GM19372 (cell line): ENCODE data around the gene CYBA.
A peak's percentile ranks its signal among the peaks of the same experiment; 100 is the strongest.

Source experiments
- ATAC-seq: cut with Tn5 transposase; IDR thresholded peaks from one replicate; pipeline ENCODE4 v1.9.1; 2021; ENCODE audit warnings: mild to moderate bottlenecking, low read depth, moderate library complexity; ENCODE audit not compliant: unreplicated experiment

CYBA gene

DNA sequence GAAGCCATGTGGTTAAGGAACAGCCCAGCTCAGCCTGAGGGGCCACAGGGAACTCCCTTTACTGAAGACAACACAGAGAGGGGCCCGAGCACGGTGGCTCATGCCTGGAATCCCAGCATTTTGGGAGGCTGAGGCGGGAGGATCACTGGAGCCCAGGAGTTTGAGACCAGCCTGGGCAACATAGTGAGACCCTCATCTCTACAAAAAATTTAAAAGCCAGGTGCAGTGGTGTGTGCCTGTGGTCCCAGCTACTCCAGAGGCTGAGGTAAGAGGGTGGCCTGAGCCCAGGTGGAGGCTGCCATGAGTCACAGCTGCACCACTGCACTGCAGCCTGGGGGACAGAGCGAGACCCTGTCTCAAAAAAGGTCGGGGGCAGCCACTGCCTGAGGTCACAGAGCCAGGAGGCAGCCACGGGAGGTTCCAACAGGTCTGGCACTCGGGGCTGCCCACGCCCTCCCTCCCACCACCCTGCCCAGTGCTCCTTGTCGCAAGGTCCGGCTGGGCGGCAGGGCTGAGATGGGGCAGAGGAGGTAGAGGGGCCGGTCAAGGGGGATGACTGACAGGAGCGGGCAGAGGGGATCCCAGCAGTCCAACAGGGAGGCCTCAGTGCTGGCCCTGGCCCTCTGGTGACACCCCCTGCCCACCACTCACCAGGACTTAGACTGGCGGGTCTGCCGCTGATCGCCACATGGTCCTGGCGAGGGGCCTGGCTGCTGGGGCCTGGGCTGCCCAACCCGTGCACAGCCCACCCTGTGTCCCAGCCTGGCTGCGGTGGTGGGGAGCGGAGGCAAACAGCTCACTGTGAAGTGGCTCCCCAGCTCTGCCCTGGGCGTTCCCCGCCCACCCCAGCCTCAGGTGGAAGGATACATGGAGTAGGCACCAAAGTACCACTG is 3.4 kb downstream of the CYBA start:
- ATAC-seq, result no peak

DNA sequence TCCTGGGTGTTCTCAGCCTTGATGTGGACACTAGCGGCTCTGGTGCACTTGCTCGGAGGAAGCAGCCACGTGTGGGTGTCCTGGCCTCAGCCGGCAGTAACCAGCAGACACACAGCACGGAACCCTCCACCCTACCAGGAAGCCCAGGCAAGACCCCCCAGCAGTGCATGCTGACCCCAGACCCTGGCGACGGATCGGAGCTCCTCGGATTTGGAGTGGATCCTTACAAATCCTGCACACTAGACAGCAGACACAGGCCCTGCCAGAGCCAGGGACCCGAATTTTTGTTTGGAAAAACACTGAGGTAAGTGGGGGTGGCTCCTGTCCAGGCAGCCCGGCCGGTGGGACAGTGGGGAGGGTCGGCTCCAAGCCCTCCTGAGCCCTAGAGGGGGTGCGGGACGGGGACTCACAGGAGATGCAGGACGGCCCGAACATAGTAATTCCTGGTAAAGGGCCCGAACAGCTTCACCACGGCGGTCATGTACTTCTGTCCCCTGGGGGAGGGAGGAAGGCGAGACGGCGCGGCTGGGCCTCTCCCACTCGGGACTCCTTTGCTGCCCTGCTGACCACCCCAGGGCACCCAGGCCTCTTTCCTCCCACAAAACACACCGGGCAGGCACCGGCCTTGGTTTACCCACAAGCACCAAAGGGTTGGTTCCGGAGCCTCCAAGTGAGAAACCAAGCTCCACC is 4.4 kb downstream of the CYBA start:
- ATAC-seq, result no peak

DNA sequence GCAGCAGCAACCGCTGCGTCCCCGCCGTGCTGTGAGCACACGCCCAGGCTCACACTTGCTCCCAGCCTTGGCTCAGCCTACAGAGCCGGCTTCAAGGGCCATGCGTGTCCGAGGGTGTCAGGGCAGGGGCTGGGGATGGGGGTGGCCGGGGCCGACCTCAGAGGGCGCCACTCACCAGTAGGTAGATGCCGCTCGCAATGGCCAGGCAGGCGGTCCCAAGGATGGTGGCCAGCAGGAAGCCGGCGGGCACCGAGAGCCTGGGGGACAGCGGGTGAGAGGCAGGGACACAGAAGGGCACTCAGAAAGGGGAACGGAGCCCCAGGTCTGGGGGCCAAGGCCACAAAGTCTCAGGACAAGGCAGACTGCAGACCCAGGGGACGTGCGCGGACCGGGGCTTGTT is 4.9 kb downstream of the CYBA start:
- ATAC-seq, result no peak

DNA sequence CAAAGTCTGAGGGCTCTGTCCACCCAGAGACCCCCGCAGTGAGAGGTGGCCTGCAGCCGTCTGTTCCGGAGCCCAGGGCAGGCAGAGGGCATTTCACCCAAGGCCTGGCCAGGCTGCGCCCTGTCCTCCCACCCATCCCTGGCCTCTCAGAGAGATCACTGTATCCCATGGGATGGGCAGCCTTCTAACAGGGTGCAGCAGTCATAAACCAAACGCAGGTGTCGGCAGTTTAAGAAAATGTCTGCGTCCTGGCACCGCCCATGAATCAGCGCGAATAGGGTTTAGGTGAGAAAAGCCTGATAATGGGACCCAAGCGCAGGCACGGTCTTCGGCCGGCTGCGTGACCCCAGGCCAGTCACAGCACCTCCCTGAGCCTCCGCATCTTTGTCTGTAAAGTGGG is 5.4 kb downstream of the CYBA start:
- no peak for ATAC-seq

DNA sequence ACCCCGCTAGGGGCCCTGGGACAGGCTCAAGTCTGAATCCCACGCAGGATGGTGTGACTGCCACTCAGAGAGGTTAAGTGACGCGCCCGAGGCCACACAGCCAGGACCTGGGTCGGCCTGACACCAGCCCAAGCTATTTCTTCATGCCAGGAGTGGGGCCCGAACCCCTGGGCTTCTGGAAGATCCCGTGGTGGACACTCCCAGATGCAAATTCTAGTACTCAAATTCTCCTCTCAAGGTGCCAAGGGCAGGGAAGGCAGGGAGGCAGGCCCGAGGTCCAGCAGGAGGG is 7.3 kb downstream of the CYBA start:
- ATAC-seq, result no peak

DNA sequence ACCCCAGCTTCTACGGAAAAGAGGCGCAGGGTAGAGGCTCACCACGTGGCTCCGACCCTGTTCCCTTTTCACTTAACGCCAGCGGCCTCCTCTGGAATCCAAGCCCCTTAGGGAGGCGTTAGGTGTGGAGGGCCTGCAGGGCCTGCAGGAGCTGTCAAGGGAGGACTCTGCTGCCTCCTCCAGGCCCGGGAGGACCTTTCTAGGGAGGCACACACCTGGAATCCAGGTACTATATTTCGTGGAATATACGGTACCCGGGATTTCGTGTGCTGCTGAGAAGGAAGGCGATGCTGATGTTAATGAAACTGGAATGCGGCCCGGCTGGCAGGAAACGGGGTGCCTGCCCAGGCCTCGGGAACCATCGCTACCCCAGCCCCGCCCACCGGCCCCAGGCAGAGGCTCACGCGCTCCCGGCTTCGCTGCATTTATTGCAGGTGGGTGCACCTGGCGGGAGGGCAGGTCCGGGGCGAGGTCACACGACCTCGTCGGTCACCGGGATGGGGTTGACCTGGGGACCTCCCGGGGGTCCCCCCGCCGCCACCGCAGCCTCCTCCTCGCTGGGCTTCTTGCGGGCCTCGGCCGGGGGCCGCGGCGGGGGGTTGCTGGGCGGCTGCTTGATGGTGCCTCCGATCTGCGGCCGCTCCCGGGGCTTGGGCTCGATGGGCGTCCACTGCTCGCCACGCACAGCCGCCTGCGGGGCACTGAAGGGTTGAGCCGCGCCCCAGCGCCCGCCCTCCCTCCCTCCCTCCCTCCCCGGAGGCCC is 7.8 kb downstream of the CYBA start:
- ATAC-seq, result no peak

DNA sequence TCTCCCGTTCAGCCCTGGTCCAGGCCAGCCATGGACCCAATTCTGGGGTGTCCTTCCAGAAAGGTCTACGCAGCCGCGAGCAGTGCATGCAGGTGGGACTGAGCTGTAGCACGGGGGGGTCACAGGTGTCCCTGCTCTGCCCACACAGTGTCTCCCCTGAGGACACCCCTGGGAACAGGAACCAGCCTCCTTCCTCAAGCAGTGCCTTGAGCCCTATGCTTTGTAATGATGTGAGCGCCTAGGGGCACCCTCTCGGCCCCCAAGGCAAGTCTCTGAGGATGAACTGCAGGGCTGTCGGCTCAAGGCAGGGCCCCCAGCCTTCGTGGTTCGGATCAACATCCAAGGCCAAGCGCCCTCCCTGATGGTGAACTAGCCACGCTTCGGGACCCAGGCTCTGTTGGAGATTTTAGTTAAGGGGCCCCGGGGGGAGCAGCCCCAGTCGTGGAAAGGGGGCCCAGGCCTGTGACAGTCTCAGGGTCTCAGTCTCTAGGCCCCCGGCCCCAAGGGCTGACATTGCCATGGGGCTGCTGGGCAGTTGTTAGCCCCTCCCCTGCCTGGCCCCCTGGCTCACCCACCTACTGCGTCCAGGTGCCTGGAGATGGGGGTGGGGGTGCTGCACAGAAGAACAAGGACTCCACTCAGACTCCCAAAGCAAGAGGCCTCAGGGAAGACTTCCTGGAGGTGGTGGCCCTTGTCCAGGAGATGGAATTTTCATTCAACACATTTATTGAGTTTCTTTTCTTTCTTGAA is 10.2 kb downstream of the CYBA start:
- ATAC-seq, result no peak

DNA sequence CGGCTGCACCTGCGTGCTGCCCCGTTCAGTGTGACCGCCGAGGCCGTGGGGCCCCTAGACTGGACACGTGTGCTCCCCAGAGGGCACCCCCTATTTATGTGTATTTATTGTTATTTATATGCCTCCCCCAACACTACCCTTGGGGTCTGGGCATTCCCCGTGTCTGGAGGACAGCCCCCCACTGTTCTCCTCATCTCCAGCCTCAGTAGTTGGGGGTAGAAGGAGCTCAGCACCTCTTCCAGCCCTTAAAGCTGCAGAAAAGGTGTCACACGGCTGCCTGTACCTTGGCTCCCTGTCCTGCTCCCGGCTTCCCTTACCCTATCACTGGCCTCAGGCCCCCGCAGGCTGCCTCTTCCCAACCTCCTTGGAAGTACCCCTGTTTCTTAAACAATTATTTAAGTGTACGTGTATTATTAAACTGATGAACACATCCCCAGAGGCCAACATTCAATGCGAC is 10.8 kb downstream of the CYBA start:
- no peak for ATAC-seq

DNA sequence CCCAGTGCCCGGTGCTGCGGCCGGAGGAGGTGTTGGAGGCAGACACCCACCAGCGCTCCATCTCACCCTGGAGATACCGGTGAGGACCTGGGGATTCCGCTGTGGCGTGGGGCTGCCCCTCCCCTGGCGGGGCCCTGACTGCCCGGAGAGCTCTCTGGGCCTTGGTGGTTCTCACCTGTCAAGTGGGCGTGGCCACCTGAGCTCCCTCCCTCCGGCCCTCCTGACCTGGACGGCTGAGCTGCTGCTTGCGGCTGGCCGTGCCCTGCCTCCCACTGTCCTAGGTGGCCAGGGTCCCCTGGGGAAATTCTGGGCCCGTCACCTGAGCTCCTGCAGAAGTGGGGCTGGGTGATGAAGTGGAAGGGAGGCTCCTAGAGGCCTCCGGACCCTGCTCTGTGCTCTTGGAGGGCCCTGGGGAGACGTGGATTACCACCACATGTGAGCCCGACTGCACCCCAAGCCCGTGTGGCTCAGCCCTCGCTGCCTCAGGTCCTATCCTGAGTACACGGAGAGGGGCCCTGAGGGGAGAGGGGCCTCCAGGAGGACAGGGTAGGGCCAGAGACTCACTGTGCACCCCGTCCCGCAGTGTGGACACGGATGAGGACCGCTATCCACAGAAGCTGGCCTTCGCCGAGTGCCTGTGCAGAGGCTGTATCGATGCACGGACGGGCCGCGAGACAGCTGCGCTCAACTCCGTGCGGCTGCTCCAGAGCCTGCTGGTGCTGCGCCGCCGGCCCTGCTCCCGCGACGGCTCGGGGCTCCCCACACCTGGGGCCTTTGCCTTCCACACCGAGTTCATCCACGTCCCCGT is 11.4 kb downstream of the CYBA start:
- ATAC-seq, result no peak

DNA sequence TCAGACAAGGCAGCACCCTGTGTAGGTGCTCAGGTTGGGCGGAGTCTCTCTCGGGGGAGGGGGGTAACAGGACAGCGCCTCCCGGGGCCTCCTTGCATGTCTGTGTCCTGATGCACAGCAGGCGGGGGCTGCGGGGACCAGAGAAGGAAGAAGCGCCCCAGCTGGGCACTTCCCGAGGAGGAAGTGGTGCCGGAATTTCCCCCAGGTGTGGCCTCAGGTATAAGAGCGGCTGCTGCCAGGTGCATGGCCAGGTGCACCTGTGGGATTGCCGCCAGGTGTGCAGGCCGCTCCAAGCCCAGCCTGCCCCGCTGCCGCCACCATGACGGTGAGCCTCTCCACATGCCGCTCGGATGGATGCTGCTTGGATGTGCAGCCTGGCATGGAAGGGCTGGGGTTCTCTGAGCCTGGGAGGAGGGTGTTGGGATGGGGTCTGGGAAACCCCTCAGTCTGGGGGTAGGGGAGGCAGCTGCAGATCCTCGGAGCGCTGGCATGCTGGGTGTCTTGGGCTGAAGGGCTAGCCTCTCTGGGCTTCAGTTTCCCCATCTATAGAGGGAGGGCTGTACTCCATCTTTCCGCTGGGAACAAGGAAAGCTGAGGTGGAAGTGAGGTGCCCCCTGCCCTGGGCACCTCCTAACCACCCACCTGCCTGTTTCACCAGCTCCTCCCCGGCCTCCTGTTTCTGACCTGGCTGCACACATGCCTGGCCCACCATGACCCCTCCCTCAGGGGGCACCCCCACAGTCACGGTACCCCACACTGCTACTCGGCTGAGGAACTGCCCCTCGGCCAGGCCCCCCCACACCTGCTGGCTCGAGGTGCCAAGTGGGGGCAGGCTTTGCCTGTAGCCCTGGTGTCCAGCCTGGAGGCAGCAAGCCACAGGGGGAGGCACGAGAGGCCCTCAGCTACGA is 12.3 kb downstream of the CYBA start, which contains the start of gene IL17C:
IL17C (plus strand) TSS at position 250 of the 908 bp plus-strand sequence; CDS start at position 320, 70 bp downstream.
- ATAC-seq, result no peak

DNA sequence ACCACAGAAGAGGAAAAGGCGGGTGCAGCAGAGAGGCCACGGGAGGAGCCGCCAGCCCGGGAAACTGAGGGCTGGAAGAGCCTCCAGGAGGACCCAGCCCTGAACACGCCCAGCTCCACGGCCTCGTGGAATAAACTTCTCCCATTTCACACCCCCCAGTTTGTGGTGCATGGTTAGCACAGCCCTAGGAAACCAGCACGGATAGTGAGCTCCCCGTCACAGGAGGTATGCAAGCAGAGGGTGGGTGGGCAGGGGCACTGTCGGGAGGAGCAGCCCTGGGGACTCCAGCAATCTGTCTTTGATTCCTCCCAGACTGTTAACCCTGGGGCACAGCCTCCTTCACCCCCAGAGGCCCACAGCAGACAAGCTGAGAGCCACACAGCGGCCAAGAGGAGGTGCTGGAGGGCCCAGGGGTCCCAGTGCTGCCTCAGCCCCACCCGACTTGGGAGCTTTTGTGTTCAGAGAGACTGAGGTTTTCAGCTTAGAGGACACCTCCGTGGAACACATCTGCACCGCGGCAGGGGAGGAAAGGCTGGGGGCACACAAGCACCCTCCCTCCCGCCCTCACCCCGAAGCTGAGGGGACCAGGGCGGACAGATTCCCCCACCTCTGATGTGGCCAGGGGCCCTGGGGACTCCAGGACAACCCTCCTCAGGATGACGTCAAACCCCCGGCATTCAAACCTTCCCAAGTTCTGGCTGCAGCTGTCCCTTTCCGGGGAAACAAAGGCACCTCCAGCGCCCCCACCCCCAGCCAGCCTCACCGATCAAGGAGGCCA is 14.2 kb downstream of the CYBA start:
- ATAC-seq, result no peak

DNA sequence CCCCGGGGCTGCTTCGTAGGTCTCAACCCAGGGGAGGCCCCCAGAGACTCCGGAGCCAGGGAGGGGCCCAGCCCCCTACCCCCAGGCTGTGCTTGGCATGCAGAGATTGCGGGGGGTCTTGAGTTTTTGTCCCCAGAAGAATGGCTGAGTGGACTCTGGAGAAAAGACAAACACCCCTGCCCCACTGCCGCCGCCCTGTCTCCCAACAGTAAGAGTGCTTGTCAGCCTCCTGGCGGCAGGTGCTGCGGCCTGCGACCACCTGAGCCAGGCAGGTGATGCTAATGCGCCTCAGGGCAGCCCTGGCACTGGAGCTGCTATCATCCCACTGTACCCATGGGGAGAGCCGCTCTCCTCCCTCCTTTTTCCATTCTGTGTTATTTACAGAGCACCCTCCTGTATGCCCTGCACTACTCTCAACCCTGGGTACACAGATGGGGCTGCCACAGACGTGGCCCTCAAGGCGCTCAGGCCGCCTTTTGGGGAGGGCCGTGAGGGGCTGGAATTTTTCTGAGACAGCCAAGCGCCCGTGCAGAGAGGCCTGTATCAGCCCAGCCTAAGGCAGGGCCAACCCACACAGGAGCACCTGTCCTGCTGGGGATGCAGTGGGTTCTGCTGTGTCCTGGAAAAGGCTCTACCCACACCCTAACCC is 15.1 kb downstream of the CYBA start:
- no peak for ATAC-seq

DNA sequence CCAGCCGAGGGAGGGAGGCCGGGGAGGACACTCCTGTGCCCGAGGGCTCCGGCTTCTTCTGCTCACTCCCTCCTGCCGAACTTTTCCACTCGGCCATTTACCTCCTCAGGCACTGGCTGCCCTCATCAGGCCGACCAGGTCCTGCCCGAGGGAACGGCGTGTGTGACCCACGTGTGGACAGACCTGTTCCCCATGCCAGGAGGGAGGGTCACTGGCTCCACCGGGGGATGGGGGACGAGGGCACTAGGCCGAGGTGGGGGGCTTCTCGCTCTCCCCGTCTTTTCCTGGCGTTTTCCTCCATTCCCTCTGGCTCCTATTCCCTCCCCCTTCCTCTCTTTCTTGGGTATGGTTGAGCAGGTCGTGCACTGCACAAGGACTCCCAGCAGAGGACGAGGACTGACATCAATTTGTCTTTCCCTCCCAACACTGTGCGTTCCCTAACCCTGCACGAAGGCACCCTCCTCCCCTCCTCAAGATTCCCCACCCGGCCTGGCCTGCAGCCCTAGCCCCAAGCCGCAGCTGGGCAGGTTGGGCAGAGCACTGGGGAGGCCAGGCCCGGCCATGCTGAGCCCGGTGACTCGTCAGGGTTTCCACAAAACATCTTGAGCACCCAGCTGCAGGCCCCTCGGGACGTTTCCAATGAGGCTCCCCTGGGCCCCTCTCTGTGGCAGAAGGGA is 15.7 kb downstream of the CYBA start:
- no peak for ATAC-seq

DNA sequence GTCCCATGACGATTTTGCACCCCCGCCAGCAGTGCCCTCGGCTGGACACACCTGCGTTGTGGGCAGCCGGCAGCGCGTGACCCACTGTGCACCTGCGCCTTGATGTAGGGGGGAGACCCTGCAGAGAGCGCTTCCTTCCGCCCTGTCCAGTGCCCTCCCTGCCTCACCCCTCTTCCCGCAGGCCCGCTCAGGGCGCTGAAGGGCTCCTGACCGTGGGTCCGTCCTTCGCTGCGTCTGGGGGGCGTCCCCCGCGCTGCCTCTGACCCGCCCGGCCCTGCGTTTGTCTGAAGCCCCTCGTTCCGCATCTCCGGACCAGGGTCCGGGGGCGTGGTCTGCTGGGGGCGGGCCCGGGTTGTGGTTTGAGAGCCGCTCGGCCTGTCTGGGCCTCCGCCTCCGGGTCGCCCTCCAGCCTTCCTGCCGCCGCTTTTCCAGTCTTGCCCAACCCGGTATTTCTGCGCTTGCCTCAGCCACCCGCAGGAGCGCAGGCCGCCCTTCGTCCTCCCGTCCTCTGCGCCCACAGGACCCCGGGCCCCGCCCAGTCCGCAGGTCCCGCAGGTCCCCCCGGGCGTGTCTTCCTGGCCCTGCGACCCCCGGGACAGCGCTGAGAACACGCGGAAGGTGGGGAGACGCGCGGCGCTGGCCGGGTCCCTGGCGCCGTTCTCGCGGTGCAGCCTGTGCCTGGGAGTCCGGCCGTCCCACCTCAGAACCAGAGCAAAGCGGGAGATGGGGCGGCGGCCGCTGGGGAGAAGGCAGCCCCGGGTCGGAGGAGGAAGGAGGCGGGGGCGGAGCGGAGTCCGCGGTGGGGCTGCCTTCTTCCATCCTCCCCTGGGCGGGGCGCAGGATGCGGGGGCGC is 16.5 kb downstream of the CYBA start:
- peak; percentile 56 for ATAC-seq

DNA sequence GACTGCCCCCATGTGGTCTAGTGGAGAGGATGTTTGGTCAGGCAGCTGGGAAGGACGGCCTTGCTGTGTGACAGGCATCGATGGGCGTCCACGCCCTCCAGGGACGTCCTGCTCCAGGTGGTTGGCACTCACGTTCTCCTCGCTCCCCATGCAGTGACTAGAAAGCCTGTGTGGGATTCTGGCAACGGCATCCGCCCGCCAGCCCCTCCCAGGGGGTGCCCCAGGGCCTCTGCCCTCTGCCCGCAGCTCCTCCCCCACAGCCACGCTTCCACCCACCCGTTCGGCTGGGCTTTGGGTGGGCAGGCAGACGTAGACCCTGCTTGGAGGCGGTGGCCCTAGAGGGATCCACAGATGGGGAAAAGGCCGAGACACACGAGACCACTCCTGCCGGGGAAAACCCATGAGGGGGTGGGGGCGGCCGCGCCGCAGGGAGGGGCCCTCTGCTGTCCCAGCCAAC is 17.1 kb downstream of the CYBA start:
- peak; percentile 31 for ATAC-seq

DNA sequence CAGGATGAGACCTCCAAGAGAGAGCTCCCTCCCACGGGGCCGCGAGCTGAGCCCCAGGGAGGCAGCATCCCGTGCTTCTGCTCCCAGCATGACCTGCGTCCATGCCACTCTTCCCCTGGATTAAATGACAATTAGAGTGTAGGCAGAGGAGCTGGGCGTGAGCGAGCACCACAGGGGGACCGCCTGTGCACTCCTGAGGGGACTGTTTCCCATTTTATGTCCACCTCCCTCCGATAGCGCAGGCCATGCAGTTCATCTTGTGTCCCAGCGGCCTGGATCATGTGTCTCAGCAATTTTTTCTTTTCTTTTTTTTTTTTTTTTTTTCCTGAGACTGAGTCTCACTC is 18.3 kb downstream of the CYBA start:
- no peak for ATAC-seq
